A549 (cell line): Measurements from ENCODE around the gene TMEM132D. TPM values are rescaled to one million over a fixed set of nuclear protein-coding genes. Genes with fewer than 3 reads are reported as not detected.

Experiments
- ATAC-seq, 2 experiments: fragments of 200-7000 bp in 1 of 2; fragments of >200 bp in 1 of 2; cut with Nextera tagmentation in 1 of 2; cut with Tn5 transposase in 1 of 2; 3 replicates each; pipeline versions ENCODE4 v1.8.0 to v1.9.1; 2018 to 2020; ENCODE audit warnings: mild to moderate bottlenecking in 1 of 2, moderate library complexity in 1 of 2
- CTCF ChIA-PET: fragments of 300-600 bp; sonication (Branson Sonifier 250); formaldehyde crosslinking; extraction: SDS; loops from one replicate; lab custom pipeline; 2021; ENCODE audit warnings: antibody characterized with exemption, inconsistent platforms; lab: Yijun Ruan, JAX
- POLR2A ChIA-PET: fragments of 350-600 bp; formaldehyde crosslinking; extraction: SDS; loops from one replicate; lab custom pipeline; 2021; ENCODE audit warnings: antibody characterized with exemption, inconsistent platforms; lab: Yijun Ruan, JAX
- DNase-seq, 2 experiments: peaks; one replicate each; pipeline versions ENCODE4 v3.0.0 to v3.0.0-alpha.2; 2011 to 2016; ENCODE audit warnings: low read depth in 1 of 2, low spot score in 1 of 2
- FAIRE-seq: peaks from 2 replicates; lab custom pipeline; 2011; peaks lifted over from hg19 to GRCh38; lab: Jason Lieb, UNC
- H3K27ac ChIP-seq, 2 experiments: fragments of >200 bp; sonication (Bioruptor Twin); formaldehyde crosslinking; 3 replicates each; pipeline ENCODE4 v1.5.1; 2016 to 2017
- H3K4me1 ChIP-seq: fragments of >200 bp; sonication (Bioruptor Twin); formaldehyde crosslinking; 3 replicates; pipeline ENCODE4 v1.6.1; 2016
- H3K4me2 ChIP-seq: fragments of >200 bp; sonication (Bioruptor Twin); formaldehyde crosslinking; 3 replicates; pipeline ENCODE4 v1.6.1; 2016
- H3K4me3 ChIP-seq: fragments of >200 bp; sonication (Bioruptor Twin); formaldehyde crosslinking; 3 replicates; pipeline ENCODE4 v1.5.1; 2016
- H3K9me3 ChIP-seq: fragments of >200 bp; sonication (Bioruptor Twin); formaldehyde crosslinking; 3 replicates; pipeline ENCODE4 v1.6.1; 2016
- BHLHE40 ChIP-seq: IDR thresholded peaks from 2 replicates; pipeline ENCODE4 v1.6.1; 2012; ENCODE audit warnings: low read depth, low read length, inconsistent platforms
- CHD4 ChIP-seq: fragments of 200-600 bp; sonication (generic); IDR thresholded peaks from 2 replicates; pipeline ENCODE4 v1.6.1; 2016; ENCODE audit warnings: antibody characterized with exemption, mild to moderate bottlenecking, borderline replicate concordance
- EHF ChIP-seq: fragments of 250-450 bp; sonication (Bioruptor Pico); IDR thresholded peaks from 2 replicates; pipeline ENCODE4 v1.5.0; 2020; ENCODE audit warnings: mild to moderate bottlenecking
- EP300 ChIP-seq, 2 experiments: fragments of >200 bp; sonication (Bioruptor Twin); formaldehyde crosslinking; IDR thresholded peaks; 2 replicates in 1 of 2; 3 replicates in 1 of 2; pipeline ENCODE4 v1.6.1; 2016 to 2017
- GATA3 ChIP-seq: IDR thresholded peaks from 2 replicates; pipeline ENCODE4 v1.6.1; 2012; ENCODE audit warnings: borderline replicate concordance
- HDAC2 ChIP-seq: fragments of 200-600 bp; sonication (generic); IDR thresholded peaks from 2 replicates; pipeline ENCODE4 v1.6.1; 2016
- JUNB ChIP-seq: fragments of >200 bp; sonication (Bioruptor Twin); formaldehyde crosslinking; IDR thresholded peaks from 2 replicates; pipeline ENCODE4 v1.6.1; 2016
- KDM1A ChIP-seq: fragments of 200-600 bp; sonication (generic); IDR thresholded peaks from 2 replicates; pipeline ENCODE4 v1.6.1; 2016; ENCODE audit warnings: low read depth, mild to moderate bottlenecking
- MAFK ChIP-seq: fragments of 450-650 bp; IDR thresholded peaks from 2 replicates; pipeline ENCODE4 v1.6.1; 2014; ENCODE audit not compliant: partially characterized antibody
- MAX ChIP-seq: IDR thresholded peaks from 2 replicates; pipeline ENCODE4 v1.6.1; 2012
- MAZ ChIP-seq: fragments of 150-350 bp; IDR thresholded peaks from 2 replicates; pipeline ENCODE4 v1.6.1; 2014; ENCODE audit warnings: antibody characterized with exemption, low read depth, low read length, borderline replicate concordance
- MYC ChIP-seq: IDR thresholded peaks from 2 replicates; pipeline ENCODE4 v1.6.1; 2012; ENCODE audit warnings: mild to moderate bottlenecking, inconsistent platforms, low read length, improper control_type of control experiment, borderline replicate concordance
- NFE2L2 ChIP-seq: fragments of 150-350 bp; conservative IDR thresholded peaks from 2 replicates; pipeline ENCODE4 v1.6.1; 2014; ENCODE audit warnings: low read length
- RNF2 ChIP-seq: fragments of 200-600 bp; sonication (generic); IDR thresholded peaks from 2 replicates; pipeline ENCODE4 v1.6.1; 2016; ENCODE audit warnings: low read depth, mild to moderate bottlenecking, antibody characterized with exemption, moderate library complexity, borderline replicate concordance
- SMC3 ChIP-seq: fragments of >200 bp; sonication (Bioruptor Twin); formaldehyde crosslinking; IDR thresholded peaks from 3 replicates; pipeline ENCODE4 v1.6.1; 2018; ENCODE audit warnings: inconsistent platforms
- USF2 ChIP-seq: fragments of 450-650 bp; IDR thresholded peaks from 2 replicates; pipeline ENCODE4 v1.6.1; 2014; ENCODE audit warnings: antibody characterized with exemption
- ZNF302 ChIP-seq: fragments of 250-450 bp; sonication (Bioruptor Pico); IDR thresholded peaks from 2 replicates; pipeline ENCODE4 v1.9.0; 2021; ENCODE audit warnings: inconsistent platforms, mild to moderate bottlenecking, moderate library complexity
- ZSCAN20 ChIP-seq: fragments of 250-450 bp; sonication (Bioruptor Pico); IDR thresholded peaks from 2 replicates; pipeline ENCODE4 v1.8.0; 2022; ENCODE audit warnings: mild to moderate bottlenecking, moderate library complexity
- WGBS: methylation state at CpG from one replicate; pipeline ENCODE4 v1.1.6; 2017; ENCODE audit errors: missing lambda C conversion rate; 5-methylcytosine and 5-hydroxymethylcytosine counted together
- polyA plus RNA-seq, 4 experiments: library from polyadenylated mRNA; depleted of rRNA in 3 of 4; stranded (reverse); fragments of >200 nt; fragmentation: RNase III in 1 of 4; extraction: RNeasy Plus Mini Kit Qiagen cat#74134 plus additional on column Dnase treatment in 1 of 4; gene quantifications; 2 replicates in 3 of 4; 3 replicates in 1 of 4; pipeline ENCODE4 v1.2.3, GENCODE V29; 2011 to 2017
- TF ChIP-seq, protein P1 (sequence below): fragments of 200-600 bp; sonication (generic); IDR thresholded peaks from 2 replicates; pipeline ENCODE4 v1.6.1; 2016; ENCODE audit warnings: antibody characterized with exemption, mild to moderate bottlenecking, moderate library complexity
- TF ChIP-seq, protein P2 (sequence below): IDR thresholded peaks from 2 replicates; pipeline ENCODE4 v1.6.1; 2012; ENCODE audit warnings: low read depth, borderline replicate concordance
- TF ChIP-seq, protein P3 (sequence below): fragments of 250-450 bp; sonication (Bioruptor Pico); IDR thresholded peaks from 2 replicates; pipeline ENCODE4 v1.5.0; 2021; ENCODE audit warnings: mild to moderate bottlenecking, moderate library complexity, borderline replicate concordance
- TF ChIP-seq, protein P4 (sequence below): fragments of 250-450 bp; sonication (Bioruptor Pico); IDR thresholded peaks from 2 replicates; pipeline ENCODE4 v1.5.0; 2020; ENCODE audit warnings: low read depth, mild to moderate bottlenecking, moderate library complexity

The TMEM132D gene
- polyA plus RNA-seq, 2 of the 4 experiments (the other 2 are of a cell fraction), result not detected

- TF ChIP-seq, protein P1, sequence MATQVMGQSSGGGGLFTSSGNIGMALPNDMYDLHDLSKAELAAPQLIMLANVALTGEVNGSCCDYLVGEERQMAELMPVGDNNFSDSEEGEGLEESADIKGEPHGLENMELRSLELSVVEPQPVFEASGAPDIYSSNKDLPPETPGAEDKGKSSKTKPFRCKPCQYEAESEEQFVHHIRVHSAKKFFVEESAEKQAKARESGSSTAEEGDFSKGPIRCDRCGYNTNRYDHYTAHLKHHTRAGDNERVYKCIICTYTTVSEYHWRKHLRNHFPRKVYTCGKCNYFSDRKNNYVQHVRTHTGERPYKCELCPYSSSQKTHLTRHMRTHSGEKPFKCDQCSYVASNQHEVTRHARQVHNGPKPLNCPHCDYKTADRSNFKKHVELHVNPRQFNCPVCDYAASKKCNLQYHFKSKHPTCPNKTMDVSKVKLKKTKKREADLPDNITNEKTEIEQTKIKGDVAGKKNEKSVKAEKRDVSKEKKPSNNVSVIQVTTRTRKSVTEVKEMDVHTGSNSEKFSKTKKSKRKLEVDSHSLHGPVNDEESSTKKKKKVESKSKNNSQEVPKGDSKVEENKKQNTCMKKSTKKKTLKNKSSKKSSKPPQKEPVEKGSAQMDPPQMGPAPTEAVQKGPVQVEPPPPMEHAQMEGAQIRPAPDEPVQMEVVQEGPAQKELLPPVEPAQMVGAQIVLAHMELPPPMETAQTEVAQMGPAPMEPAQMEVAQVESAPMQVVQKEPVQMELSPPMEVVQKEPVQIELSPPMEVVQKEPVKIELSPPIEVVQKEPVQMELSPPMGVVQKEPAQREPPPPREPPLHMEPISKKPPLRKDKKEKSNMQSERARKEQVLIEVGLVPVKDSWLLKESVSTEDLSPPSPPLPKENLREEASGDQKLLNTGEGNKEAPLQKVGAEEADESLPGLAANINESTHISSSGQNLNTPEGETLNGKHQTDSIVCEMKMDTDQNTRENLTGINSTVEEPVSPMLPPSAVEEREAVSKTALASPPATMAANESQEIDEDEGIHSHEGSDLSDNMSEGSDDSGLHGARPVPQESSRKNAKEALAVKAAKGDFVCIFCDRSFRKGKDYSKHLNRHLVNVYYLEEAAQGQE, result no peak
- no peak for TF ChIP-seq HDAC2
- no peak for TF ChIP-seq BHLHE40
- TF ChIP-seq EHF (CRISPR knock-in tag), result no peak
- TF ChIP-seq RNF2, result no peak
- no peak for TF ChIP-seq ZNF302 (CRISPR knock-in tag)
These were observed 821.4 kb downstream of the TMEM132D start (continued) for GRCh38 chr12:129082441-129082840.

DNA sequence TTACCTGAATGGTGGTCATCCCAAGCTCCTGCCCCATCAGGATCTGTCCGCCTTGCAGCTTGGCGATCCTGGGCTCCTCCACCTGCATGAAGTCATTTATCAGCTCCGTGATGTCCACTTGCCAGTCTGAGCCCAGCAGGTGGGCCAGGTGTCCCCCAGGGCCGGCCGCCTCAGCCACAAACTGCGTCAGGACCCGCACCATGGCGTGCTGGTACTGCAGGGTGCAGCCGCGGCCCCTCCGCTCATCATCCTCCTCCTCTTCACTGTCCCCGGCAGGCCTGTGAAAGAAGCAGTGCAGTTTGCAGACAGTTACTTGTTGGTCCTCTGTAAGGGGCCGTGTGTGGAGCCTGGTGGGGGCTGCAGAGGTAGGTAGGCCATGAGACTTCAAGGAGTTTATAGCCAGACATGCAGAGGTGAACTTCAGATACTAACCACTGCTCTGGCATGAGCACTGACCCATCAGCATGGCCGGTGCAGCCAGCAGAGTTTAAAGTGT is 822.0 kb downstream of the TMEM132D start:
- no peak overlapping the region for H3K27ac ChIP-seq
- CTCF ChIA-PET, result interaction anchor here (0.6 kb wide), 1 partner anchor 110 kb away, joined by 3 read pairs; no protein-coding TSS in a partner anchor
- no peak for DNase-seq
- no peak for ATAC-seq
- no peak overlapping the region for H3K4me3 ChIP-seq
- TF ChIP-seq MYC, result no peak
- TF ChIP-seq, protein P2, sequence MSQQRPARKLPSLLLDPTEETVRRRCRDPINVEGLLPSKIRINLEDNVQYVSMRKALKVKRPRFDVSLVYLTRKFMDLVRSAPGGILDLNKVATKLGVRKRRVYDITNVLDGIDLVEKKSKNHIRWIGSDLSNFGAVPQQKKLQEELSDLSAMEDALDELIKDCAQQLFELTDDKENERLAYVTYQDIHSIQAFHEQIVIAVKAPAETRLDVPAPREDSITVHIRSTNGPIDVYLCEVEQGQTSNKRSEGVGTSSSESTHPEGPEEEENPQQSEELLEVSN, result no peak
- no peak for TF ChIP-seq MAFK
- TF ChIP-seq, protein P3, sequence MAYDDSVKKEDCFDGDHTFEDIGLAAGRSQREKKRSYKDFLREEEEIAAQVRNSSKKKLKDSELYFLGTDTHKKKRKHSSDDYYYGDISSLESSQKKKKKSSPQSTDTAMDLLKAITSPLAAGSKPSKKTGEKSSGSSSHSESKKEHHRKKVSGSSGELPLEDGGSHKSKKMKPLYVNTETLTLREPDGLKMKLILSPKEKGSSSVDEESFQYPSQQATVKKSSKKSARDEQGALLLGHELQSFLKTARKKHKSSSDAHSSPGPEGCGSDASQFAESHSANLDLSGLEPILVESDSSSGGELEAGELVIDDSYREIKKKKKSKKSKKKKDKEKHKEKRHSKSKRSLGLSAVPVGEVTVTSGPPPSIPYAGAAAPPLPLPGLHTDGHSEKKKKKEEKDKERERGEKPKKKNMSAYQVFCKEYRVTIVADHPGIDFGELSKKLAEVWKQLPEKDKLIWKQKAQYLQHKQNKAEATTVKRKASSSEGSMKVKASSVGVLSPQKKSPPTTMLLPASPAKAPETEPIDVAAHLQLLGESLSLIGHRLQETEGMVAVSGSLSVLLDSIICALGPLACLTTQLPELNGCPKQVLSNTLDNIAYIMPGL (CRISPR knock-in tag), result no peak
- TF ChIP-seq, protein P4, sequence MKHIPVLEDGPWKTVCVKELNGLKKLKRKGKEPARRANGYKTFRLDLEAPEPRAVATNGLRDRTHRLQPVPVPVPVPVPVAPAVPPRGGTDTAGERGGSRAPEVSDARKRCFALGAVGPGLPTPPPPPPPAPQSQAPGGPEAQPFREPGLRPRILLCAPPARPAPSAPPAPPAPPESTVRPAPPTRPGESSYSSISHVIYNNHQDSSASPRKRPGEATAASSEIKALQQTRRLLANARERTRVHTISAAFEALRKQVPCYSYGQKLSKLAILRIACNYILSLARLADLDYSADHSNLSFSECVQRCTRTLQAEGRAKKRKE, result no peak
- TF ChIP-seq GATA3, result no peak
- TF ChIP-seq NFE2L2, result no peak
- TF ChIP-seq MAX, result no peak
- no peak for TF ChIP-seq USF2
- no peak for TF ChIP-seq JUNB
- no peak for TF ChIP-seq MAZ
- no peak for TF ChIP-seq ZNF302 (CRISPR knock-in tag)
- no peak for TF ChIP-seq ZSCAN20 (CRISPR knock-in tag)
- TF ChIP-seq CHD4, result no peak
- no peak for TF ChIP-seq SMC3
- TF ChIP-seq EP300 (IDR thresholded peaks at IDR 0.05), result no peak
- TF ChIP-seq KDM1A, result no peak
- 22% methylated on average over 10 of the region's 14 CpGs for WGBS
- no peaks in the 10 kb centered on the region for H3K9me3 ChIP-seq
- no peak for FAIRE-seq
- no peaks in the 10 kb centered on the region for H3K4me1 ChIP-seq
- no peak overlapping the region for H3K4me2 ChIP-seq
- POLR2A ChIA-PET, result no interaction called here
